Measurements from ENCODE around the gene CDKL2.
"Not testable (repeated sequence)": the region's sequence is repeated elsewhere in the genome, so short reads cannot be mapped to it uniquely, and the experiment has no call there.

CDKL2 gene

DNA sequence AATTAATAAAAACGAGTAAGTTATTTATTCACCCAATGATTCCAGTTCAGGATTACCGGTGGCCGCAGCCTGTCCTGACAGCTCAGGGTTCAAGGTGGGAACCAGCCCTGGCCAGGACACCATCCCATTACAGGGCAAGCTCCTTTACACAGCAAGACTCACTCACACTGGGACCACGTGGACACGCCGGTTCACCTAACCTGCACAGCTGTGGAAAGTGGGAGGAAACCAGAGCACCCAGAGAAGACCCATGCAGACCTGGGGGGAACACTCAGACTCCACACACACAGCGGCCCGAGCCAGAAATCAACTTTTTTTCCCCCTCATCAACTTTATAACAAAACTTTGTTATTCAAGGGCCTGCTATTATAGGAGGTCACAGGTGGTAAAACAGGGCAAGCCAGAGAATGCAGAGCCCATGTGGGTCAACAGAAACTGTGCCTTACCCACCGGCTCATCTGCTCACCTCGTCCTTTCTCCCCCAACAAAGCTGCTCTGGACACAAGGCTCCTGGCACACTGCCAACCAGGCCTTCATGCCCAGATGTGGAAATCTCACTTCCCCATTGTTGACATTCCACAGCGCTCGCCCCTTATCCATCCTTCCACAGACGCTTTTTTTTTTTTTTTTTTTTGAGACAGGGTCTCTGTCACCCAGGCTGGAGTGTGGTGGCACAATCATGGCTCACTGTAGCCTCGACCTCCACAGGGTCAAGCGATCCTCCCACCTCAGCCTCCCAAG lies 82.5 kb downstream of the CDKL2 start:
- peak; percentile 17 for DNase-seq (ENCODE audit: low read depth)
- no peak for TF ChIP-seq CTCF (conservative IDR thresholded peaks at IDR 0.05; ENCODE audit: control insufficient read depth, insufficient read depth, low read depth, low read length)
- H3K4me3 ChIP-seq (ENCODE audit: control insufficient read depth, low read depth, low read length): no peak overlapping the region

DNA sequence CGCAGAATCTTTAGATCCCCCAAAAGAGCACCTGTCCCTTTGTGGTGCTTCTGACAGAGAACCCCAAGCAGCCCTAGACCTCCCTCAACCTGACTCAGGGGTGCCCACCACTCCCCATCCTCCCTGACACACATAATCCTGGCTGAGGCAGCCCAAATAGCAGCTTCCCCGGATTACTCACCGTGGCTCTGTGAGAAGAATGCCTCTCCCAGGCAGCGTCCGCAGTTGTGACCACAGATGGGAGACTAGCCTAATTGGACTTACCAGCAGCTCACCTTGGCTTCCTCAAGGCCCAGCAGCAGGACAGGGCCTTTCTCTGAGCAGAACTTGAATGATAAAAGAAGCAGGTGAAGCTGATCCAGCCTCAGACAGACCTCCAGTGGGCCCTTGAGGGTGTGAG lies 84.8 kb downstream of the CDKL2 start:
- peak; percentile 61 for DNase-seq (ENCODE audit: low read depth)
- no peak overlapping the region for H3K4me3 ChIP-seq (ENCODE audit: control insufficient read depth, low read depth, low read length)
- TF ChIP-seq CTCF (conservative IDR thresholded peaks at IDR 0.05; ENCODE audit: control insufficient read depth, insufficient read depth, low read depth, low read length): no peak

DNA sequence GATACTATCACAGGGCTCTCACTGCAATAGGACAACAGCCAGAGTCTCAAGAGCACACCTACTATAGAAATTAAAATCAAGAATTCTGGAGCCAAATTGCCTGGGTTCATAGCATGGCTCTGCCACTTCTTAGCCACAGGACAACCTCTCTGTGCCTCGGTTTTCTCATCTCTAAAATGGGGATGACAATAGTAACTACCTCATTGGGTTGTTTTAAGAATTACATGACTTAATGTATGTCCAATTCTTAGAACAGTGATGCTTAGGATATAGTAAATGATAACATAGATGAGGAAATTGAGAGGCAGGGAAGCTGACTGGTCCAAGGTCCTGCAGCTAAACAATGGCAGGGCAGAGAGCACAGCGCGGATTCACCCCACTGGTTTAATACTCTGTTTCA lies 85.5 kb downstream of the CDKL2 start:
- TF ChIP-seq CTCF (conservative IDR thresholded peaks at IDR 0.05; ENCODE audit: control insufficient read depth, insufficient read depth, low read depth, low read length): no peak
- no peak overlapping the region for H3K4me3 ChIP-seq (ENCODE audit: control insufficient read depth, low read depth, low read length)
- no peak for DNase-seq (ENCODE audit: low read depth)

DNA sequence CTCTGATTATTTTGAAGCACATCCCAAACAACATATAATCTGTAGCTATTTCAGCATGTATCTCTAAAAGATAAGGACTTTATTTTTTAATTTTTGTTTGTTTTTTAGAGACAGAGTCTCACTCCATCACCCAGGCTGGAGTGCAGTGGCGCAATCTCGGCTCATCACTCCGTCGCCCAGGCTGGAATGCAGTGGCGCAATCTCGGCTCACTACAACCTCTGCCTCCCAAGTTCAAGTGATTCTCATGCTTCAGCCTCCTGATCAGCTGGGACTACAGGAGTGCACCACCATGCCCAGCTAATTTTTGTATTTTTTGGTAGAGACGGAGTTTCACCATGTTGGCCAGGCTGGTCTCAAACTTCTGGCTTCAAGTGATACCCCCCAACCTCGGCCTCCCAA lies 86.1 kb downstream of the CDKL2 start:
- not testable (repeated sequence) for H3K4me3 ChIP-seq (ENCODE audit: control insufficient read depth, low read depth, low read length)
- DNase-seq (ENCODE audit: low read depth): peak; percentile 35

- no peak overlapping the region for H3K4me3 ChIP-seq (ENCODE audit: control insufficient read depth, low read depth, low read length)
- no peak for TF ChIP-seq CTCF (conservative IDR thresholded peaks at IDR 0.05; ENCODE audit: control insufficient read depth, insufficient read depth, low read depth, low read length)
- peak; percentile 88 for DNase-seq (ENCODE audit: low read depth)
These were observed 87.5 kb downstream of the CDKL2 start for GRCh38 chr4:75542824-75543223.

- DNase-seq (ENCODE audit: low read depth); H3K4me3 ChIP-seq (ENCODE audit: control insufficient read depth, low read depth, low read length): not testable (repeated sequence)
These were observed 93.0 kb downstream of the CDKL2 start for GRCh38 chr4:75537308-75537707.

DNA sequence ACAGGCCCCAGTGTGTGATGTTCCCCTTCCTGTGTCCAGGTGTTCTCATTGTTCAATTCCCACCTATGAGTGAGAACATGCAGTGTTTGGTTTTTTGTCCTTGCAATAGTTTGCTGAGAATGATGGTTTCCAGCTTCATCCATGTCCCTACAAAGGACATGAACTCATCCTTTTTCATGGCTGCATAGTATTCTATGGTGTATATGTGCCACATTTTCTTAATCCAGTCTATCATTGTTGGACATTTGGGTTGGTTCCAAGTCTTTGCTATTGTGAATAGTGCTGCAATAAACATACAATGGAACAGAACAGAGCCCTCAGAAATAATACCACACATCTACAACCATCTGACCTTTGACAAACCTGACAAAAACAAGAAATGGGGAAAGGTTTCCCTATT lies 96.4 kb downstream of the CDKL2 start:
- DNase-seq (ENCODE audit: low read depth); H3K4me3 ChIP-seq (ENCODE audit: control insufficient read depth, low read depth, low read length): not testable (repeated sequence)

DNA sequence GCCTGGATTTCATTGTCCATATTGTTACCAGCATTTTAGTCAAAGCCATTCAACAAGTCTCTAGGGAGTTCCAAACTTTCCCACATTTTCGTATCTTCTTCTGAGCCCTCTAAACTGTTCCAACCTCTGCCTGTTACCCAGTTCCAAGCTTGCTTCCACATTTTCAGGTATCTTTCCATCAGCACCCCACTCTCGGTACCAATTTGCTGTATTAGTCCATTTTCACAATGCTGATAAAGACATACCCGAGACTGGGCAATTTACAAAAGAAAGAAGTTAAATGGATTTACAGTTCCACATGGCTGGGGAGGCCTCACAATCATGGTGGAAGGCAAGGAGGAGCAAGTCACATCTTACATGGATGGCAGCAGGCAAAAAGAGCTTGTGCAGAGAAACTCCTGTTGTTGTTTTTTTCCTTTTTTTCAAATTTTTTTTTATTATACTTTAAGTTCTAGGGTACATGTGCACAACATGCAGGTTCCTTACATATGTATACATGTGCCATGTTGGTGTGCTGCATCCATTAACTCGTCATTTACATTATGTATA lies 96.9 kb downstream of the CDKL2 start:
- DNase-seq (ENCODE audit: low read depth); H3K4me3 ChIP-seq (ENCODE audit: control insufficient read depth, low read depth, low read length): not testable (repeated sequence)

DNA sequence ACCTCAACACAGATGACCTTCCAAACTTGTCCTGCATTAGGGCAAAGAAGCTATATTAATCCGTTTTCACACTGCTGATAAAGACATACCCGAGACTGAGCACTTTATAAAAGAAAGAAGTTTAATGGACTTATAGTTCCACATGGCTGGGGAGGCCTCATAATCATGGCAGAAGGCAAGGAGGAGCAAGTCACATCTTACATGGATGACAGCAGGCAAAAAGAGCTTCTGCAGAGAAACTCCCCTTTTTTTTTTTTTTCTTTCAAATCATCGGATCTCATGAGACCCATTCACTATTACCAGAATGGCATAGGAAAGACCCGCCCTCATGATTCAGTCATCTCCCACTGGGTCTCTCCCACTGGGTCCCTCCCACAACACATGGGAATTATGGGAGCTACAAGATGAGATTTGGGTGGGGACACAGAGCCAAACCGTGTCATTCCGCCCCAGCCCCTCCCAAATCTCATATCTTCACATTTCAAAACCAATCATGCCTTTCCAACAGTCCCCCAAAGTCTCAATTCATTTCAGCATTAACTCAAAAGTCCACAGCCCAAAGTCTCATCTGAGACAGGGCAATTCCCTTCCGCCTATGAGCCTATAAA lies 98.7 kb downstream of the CDKL2 start:
- not testable (repeated sequence) for H3K4me3 ChIP-seq (ENCODE audit: control insufficient read depth, low read depth, low read length); DNase-seq (ENCODE audit: low read depth)
